ENCODE results near the gene FGD1. TPM values are rescaled to one million over a fixed set of nuclear protein-coding genes. Genes with fewer than 3 reads are reported as not detected.
A peak's percentile ranks its signal among the peaks of the same experiment; 100 is the strongest.

Gene FGD1
- total and polyA plus RNA-seq, 2 of the 4 experiments (the other 2 are of a cell fraction): 2.0 to 12.3 TPM

GRCh38 chrX:54423161-54423888 is 72.7 kb downstream of the FGD1 start:
- no peaks in the 10 kb centered on the region for H3K36me3 ChIP-seq (ENCODE audit: control insufficient read depth, insufficient read depth, low read length)
- H3K14ac ChIP-seq (replicated peaks; ENCODE audit: low read depth, low read length): no peak overlapping the region
- no peak overlapping the region for H3K27ac ChIP-seq (ENCODE audit: insufficient read depth, low read length)
- BruUV-seq (replicated peaks): no TSS peak
- H3K18ac ChIP-seq (ENCODE audit: low read depth, low read length): no peak overlapping the region
- H3K9me1 ChIP-seq (ENCODE audit: insufficient read depth, low read length): no peaks in the 10 kb centered on the region
- H3K79me1 ChIP-seq (ENCODE audit: low read depth in 1 of 2, low read length in 2 of 2): no peaks in the 10 kb centered on the region
- H4K91ac ChIP-seq (ENCODE audit: insufficient read depth, low read depth, low read length): no peak overlapping the region
- WGBS, 2 experiments (ENCODE audit: extremely low coverage in 2 of 2, insufficient read length in 1 of 2): 30% methylated on average over 3 of the region's 14 CpGs; no CpG with 5 or more reads in 1 of the 2 experiments
- no peak overlapping the region for H2AK5ac ChIP-seq (ENCODE audit: low read depth, low read length)
- H4K8ac ChIP-seq (ENCODE audit: low read depth in 2 of 2, low read length in 2 of 2): no peak overlapping the region
- no peak overlapping the region for H2BK120ac ChIP-seq (ENCODE audit: low read depth, low read length)
- H3K23ac ChIP-seq (ENCODE audit: low read depth, low read length): no peak overlapping the region
- no peak for TF ChIP-seq CHD1 (IDR thresholded peaks at IDR 0.05; ENCODE audit: low read depth, low read length)
- TF ChIP-seq CTCF (conservative IDR thresholded peaks at IDR 0.05; ENCODE audit: low read depth, low read length): no peak
- no peak for TF ChIP-seq MXI1 (IDR thresholded peaks at IDR 0.05; ENCODE audit: borderline replicate concordance, low read depth, low read length)
- TF ChIP-seq MAZ (IDR thresholded peaks at IDR 0.05; ENCODE audit: borderline replicate concordance, low read depth, low read length): no peak
- TF ChIP-seq SMC3 (IDR thresholded peaks at IDR 0.05; ENCODE audit: low read depth, low read length): no peak
- peak; percentile 8; the same call in 1 of the 2 replicates for TF ChIP-seq RAD21 (IDR thresholded peaks at IDR 0.05; ENCODE audit: low read length)
- TF ChIP-seq FOS (IDR thresholded peaks at IDR 0.05; ENCODE audit: low read depth, low read length): no peak
- TF ChIP-seq BHLHE40 (IDR thresholded peaks at IDR 0.05; ENCODE audit: low read depth, low read length): no peak
- TF ChIP-seq RCOR1 (IDR thresholded peaks at IDR 0.05; ENCODE audit: insufficient replicate concordance, low read length): no peak
- H2AK9ac ChIP-seq (replicated peaks; ENCODE audit: low read depth, low read length, poor library complexity): peak overlapping the region; percentile 42
- CTCF ChIA-PET: no interaction called here
- dilution Hi-C loops (cut with HindIII; ENCODE audit: low sequenced_read_pairs, unreplicated experiment): no loop called here
- POLR2A ChIA-PET (ENCODE audit: unreplicated experiment): no interaction called here
- no peaks in the 10 kb centered on the region for H3K4me1 ChIP-seq (ENCODE audit: control insufficient read depth, insufficient read depth, low read length)
- H2BK20ac ChIP-seq (ENCODE audit: low read depth, low read length): no peak overlapping the region
- no peak overlapping the region for H2BK5ac ChIP-seq (ENCODE audit: low read depth, low read length, poor library complexity, severe bottlenecking)
- ATAC-seq (ENCODE audit: low read depth) (0 out of 2 replicates have a peak, but pooled peaks have one; percentile 27), DNase-seq (no peak)
- H3K4ac ChIP-seq (ENCODE audit: low read depth, low read length): no peak overlapping the region
- no peak overlapping the region for H4K5ac ChIP-seq (ENCODE audit: low read depth, low read length)
- H2BK15ac ChIP-seq (ENCODE audit: low read depth, low read length): no peak overlapping the region
- peaks cover 4% of the 10 kb centered on the region; the same call in 1 of the 2 replicates for H3K27me3 ChIP-seq (ENCODE audit: control insufficient read depth, insufficient read depth, low read length)
- H3K9ac ChIP-seq (ENCODE audit: low read depth, low read length): no peak overlapping the region
- no peak overlapping the region for H3K4me3 ChIP-seq (ENCODE audit: insufficient read depth, low read depth, low read length)
- H4K20me1 ChIP-seq (ENCODE audit: insufficient read depth, low read length): no peaks in the 10 kb centered on the region
- H3K4me2 ChIP-seq (ENCODE audit: low read depth, low read length): no peak overlapping the region
- no peak overlapping the region for H3K56ac ChIP-seq (ENCODE audit: extremely low read depth, insufficient read depth, low read length)
- no peaks in the 10 kb centered on the region for H3K9me3 ChIP-seq (ENCODE audit: control insufficient read depth, insufficient read depth, low read length)
- H2AFZ ChIP-seq (replicated peaks; ENCODE audit: low read length, poor library complexity): no peak overlapping the region
- in situ Hi-C loops (cut with MboI; ENCODE audit: low sequenced_read_pairs): no loop called here
- intact Hi-C loops (cut with micrococcal nuclease): no loop called here
